Ascending aorta (tissue), 2 donors: ENCODE data around the gene SCRT2. TPM values are rescaled to one million over a fixed set of nuclear protein-coding genes. Genes with fewer than 3 reads are reported as not detected.

Experiments used
- DNase-seq, 2 donors: peaks; one replicate each; pipeline ENCODE4 v3.0.0-alpha.2; 2019; ENCODE audit warnings: low spot score in 2 of 2
- H3K27ac ChIP-seq, 2 donors: fragments of 200-600 bp; sonication (generic); one replicate each; pipeline ENCODE4 v1.5.1; 2016 to 2017; ENCODE audit warnings: mild to moderate bottlenecking in 1 of 2
- H3K27me3 ChIP-seq: fragments of 200-600 bp; sonication (generic); one replicate; pipeline ENCODE4 v1.5.1; 2017
- H3K36me3 ChIP-seq, 2 donors: fragments of 200-600 bp; sonication (generic); one replicate each; pipeline ENCODE4 v1.5.1; 2016
- H3K4me1 ChIP-seq, 2 donors: fragments of 200-600 bp; sonication (generic); one replicate each; pipeline ENCODE4 v1.5.1; 2016 to 2017; ENCODE audit warnings: mild to moderate bottlenecking in 1 of 2
- H3K4me3 ChIP-seq, 2 donors: fragments of 200-600 bp; sonication (generic); one replicate each; pipeline ENCODE4 v1.5.1; 2016 to 2017; ENCODE audit warnings: mild to moderate bottlenecking in 1 of 2
- H3K9me3 ChIP-seq, 2 donors: fragments of 200-600 bp; sonication (generic); one replicate each; pipeline ENCODE4 v1.5.1; 2016
- CTCF ChIP-seq, 3 experiments: fragments of 200-600 bp in 2 of 3; fragments of 450-650 bp in 1 of 3; sonication (generic) in 2 of 3; IDR thresholded peaks; one replicate each; pipeline ENCODE4 v1.5.1; 2016 to 2019; ENCODE audit warnings: antibody characterized with exemption in 3 of 3, mild to moderate bottlenecking in 1 of 3, moderate library complexity in 1 of 3
- intact Hi-C: fragments of 100-400 bp; cut with DNase I; formaldehyde crosslinking; loops from one replicate; pipeline ENCODE4 v1.15.1; 2023
- total RNA-seq: library from RNA; depleted of rRNA; stranded (reverse); fragments of >200 nt; gene quantifications from one replicate; pipeline ENCODE4 v1.1.0, GENCODE V29; 2016

Gene SCRT2
- total RNA-seq, 1 donor from 2014 or later = not detected

- intact Hi-C loops = loop anchor here (2.0 to 10.0 kb wide), 9 partner anchors 23 to 1163 kb away; partner anchors contain the start of genes CSNK2A1, FAM110A, FKBP1A and NRSN2
- peaks cover 28 to 36% of the 10 kb centered on the region in 2 donors for H3K36me3 ChIP-seq
These were observed 23.6 kb downstream of the SCRT2 start for GRCh38 chr20:651713-652614.

GRCh38 chr20:650954-651353 lies 24.6 kb downstream of the SCRT2 start:
- Histone ChIP-seq H3K27me3 (no peaks in the 10 kb centered on the region), H3K27ac (no peak overlapping the region), H3K4me1 (peaks cover 9% of the 10 kb centered on the region in 2 donors), H3K9me3 (peaks cover 0 to 8% of the 10 kb centered on the region in 2 donors), H3K4me3 (no peak overlapping the region), H3K36me3 (peaks cover 29 to 39% of the 10 kb centered on the region in 2 donors)
- TF ChIP-seq CTCF (IDR thresholded peaks at IDR 0.05) = no peak
- intact Hi-C loops = loop anchor here (5.0 to 10.0 kb wide), 6 partner anchors 189 to 1164 kb away; partner anchors contain the start of genes FKBP1A, NRSN2, NSFL1C and PSMF1
- DNase-seq = no peak

More at GRCh38 chr20:651713-652614, 23.6 kb downstream of the SCRT2 start:
- no peak for TF ChIP-seq CTCF (IDR thresholded peaks at IDR 0.05)
- Histone ChIP-seq H3K4me1 (peaks cover 9% of the 10 kb centered on the region in 2 donors), H3K4me3 (peak overlapping the region; percentile 61 to 84), H3K27me3 (no peaks in the 10 kb centered on the region), H3K9me3 (peaks cover 0 to 8% of the 10 kb centered on the region in 2 donors), H3K27ac (peak overlapping the region; percentile 82 to 84)
- no peak for DNase-seq

GRCh38 chr20:650281-650680 lies 25.3 kb downstream of the SCRT2 start:
- H3K4me1 ChIP-seq = peaks cover 9 to 11% of the 10 kb centered on the region in 2 donors
- peaks cover 0 to 8% of the 10 kb centered on the region in 2 donors for H3K9me3 ChIP-seq
- H3K36me3 ChIP-seq = peaks cover 29 to 39% of the 10 kb centered on the region in 2 donors
- DNase-seq = no peak
- TF ChIP-seq CTCF (IDR thresholded peaks at IDR 0.05) = no peak
- H3K27ac ChIP-seq = no peak overlapping the region
- no peak overlapping the region for H3K4me3 ChIP-seq
- intact Hi-C loops = loop anchor here (5.0 to 10.0 kb wide), 6 partner anchors 188 to 1165 kb away; partner anchors contain the start of genes FKBP1A, NRSN2, NSFL1C and PSMF1
- H3K27me3 ChIP-seq = no peaks in the 10 kb centered on the region

GRCh38 chr20:647479-648019 lies 28.1 kb downstream of the SCRT2 start:
- H3K27ac ChIP-seq = no peak overlapping the region
- no peak for DNase-seq
- H3K27me3 ChIP-seq = no peaks in the 10 kb centered on the region
- H3K9me3 ChIP-seq = peaks cover 0 to 8% of the 10 kb centered on the region in 2 donors
- no peak overlapping the region for H3K4me3 ChIP-seq
- peaks cover 3 to 5% of the 10 kb centered on the region in 2 donors for H3K4me1 ChIP-seq
- peaks cover 29 to 39% of the 10 kb centered on the region in 2 donors for H3K36me3 ChIP-seq
- no peak for TF ChIP-seq CTCF (IDR thresholded peaks at IDR 0.05)
- intact Hi-C loops = no loop called here

GRCh38 chr20:646868-647233 lies 28.8 kb downstream of the SCRT2 start:
- Histone ChIP-seq H3K9me3 (peaks cover 0 to 8% of the 10 kb centered on the region in 2 donors), H3K4me1 (peaks cover 2 to 3% of the 10 kb centered on the region in 2 donors), H3K27ac (no peak overlapping the region), H3K27me3 (no peaks in the 10 kb centered on the region), H3K4me3 (no peak overlapping the region), H3K36me3 (peaks cover 29 to 39% of the 10 kb centered on the region in 2 donors)
- TF ChIP-seq CTCF (IDR thresholded peaks at IDR 0.05) = no peak
- intact Hi-C loops = no loop called here
- DNase-seq = no peak
